A549 (cell line): ENCODE measurements around the gene TPCN1.

Experiments used
- CHD2 ChIP-seq: fragments of 150-350 bp; IDR thresholded peaks from 2 replicates; pipeline ENCODE4 v1.6.1; 2014; ENCODE audit warnings: low read length; ENCODE audit not compliant: partially characterized antibody
- CHD4 ChIP-seq: fragments of 200-600 bp; sonication (generic); IDR thresholded peaks from 2 replicates; pipeline ENCODE4 v1.6.1; 2016; ENCODE audit warnings: antibody characterized with exemption, mild to moderate bottlenecking, borderline replicate concordance
- EHMT2 ChIP-seq: fragments of 200-600 bp; sonication (generic); IDR thresholded peaks from 2 replicates; pipeline ENCODE4 v1.6.1; 2016; ENCODE audit warnings: antibody characterized with exemption, low read depth, mild to moderate bottlenecking, moderate library complexity
- EP300 ChIP-seq, 2 experiments: fragments of >200 bp; sonication (Bioruptor Twin); formaldehyde crosslinking; IDR thresholded peaks; 2 replicates in 1 of 2; 3 replicates in 1 of 2; pipeline ENCODE4 v1.6.1; 2016 to 2017
- JUN ChIP-seq, 2 experiments: fragments of >200 bp; sonication (Bioruptor Twin); formaldehyde crosslinking; IDR thresholded peaks; 2 replicates in 1 of 2; 3 replicates in 1 of 2; pipeline ENCODE4 v1.6.1; 2016 to 2017
- MAFK ChIP-seq: fragments of 450-650 bp; IDR thresholded peaks from 2 replicates; pipeline ENCODE4 v1.6.1; 2014; ENCODE audit not compliant: partially characterized antibody
- POLR2A ChIP-seq: IDR thresholded peaks from 2 replicates; pipeline ENCODE4 v1.6.1; 2012; ENCODE audit warnings: mild to moderate bottlenecking, low read length
- POLR2AphosphoS2 ChIP-seq: conservative IDR thresholded peaks from 2 replicates; pipeline ENCODE4 v1.6.1; 2012; ENCODE audit warnings: low read length, improper control_type of control experiment, inconsistent platforms
- TP53 ChIP-seq: fragments of 250-450 bp; sonication (Bioruptor Pico); IDR thresholded peaks from 2 replicates; pipeline ENCODE4 v1.5.0; 2021; ENCODE audit warnings: mild to moderate bottlenecking, moderate library complexity
- TF ChIP-seq, protein P1 (sequence below): fragments of >200 bp; sonication (Bioruptor Twin); formaldehyde crosslinking; IDR thresholded peaks from 3 replicates; pipeline ENCODE4 v1.5.1; 2016
- TF ChIP-seq, protein P2 (sequence below): fragments of 450-650 bp; IDR thresholded peaks from 2 replicates; pipeline ENCODE4 v1.6.1; 2014; ENCODE audit warnings: antibody characterized with exemption
- TF ChIP-seq, protein P3 (sequence below): fragments of >200 bp; sonication (Bioruptor Twin); formaldehyde crosslinking; IDR thresholded peaks from 3 replicates; pipeline ENCODE4 v1.6.1; 2016
- TF ChIP-seq, protein P4 (sequence below): IDR thresholded peaks from 2 replicates; pipeline ENCODE4 v1.6.1; 2012
- TF ChIP-seq, protein P5 (sequence below): IDR thresholded peaks from 2 replicates; pipeline ENCODE4 v1.6.1; 2012; ENCODE audit warnings: low read depth, borderline replicate concordance

DNA sequence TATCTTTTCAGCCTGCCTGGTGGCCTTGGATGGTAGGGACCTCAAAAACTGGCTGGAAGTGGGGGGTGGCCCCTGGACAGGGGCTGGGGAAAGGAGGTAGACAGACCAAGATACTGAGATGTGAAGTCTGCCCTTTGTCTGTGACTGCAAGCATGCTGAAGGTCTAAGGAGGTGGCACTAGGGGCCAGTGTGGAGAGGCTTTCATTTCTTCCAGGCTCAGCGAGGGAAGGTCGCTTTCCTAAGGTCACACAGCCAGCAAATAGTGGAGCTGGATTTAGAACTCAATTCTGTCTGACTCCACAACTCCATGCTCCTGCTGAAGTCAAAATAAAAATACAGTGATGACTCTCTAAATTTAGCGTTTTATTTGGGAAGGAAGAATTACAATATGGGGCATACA lies 125.8 kb downstream of the TPCN1 start:
- TF ChIP-seq, protein P1, sequence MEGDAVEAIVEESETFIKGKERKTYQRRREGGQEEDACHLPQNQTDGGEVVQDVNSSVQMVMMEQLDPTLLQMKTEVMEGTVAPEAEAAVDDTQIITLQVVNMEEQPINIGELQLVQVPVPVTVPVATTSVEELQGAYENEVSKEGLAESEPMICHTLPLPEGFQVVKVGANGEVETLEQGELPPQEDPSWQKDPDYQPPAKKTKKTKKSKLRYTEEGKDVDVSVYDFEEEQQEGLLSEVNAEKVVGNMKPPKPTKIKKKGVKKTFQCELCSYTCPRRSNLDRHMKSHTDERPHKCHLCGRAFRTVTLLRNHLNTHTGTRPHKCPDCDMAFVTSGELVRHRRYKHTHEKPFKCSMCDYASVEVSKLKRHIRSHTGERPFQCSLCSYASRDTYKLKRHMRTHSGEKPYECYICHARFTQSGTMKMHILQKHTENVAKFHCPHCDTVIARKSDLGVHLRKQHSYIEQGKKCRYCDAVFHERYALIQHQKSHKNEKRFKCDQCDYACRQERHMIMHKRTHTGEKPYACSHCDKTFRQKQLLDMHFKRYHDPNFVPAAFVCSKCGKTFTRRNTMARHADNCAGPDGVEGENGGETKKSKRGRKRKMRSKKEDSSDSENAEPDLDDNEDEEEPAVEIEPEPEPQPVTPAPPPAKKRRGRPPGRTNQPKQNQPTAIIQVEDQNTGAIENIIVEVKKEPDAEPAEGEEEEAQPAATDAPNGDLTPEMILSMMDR, result no peak
- TF ChIP-seq CHD2 (no peak), POLR2AphosphoS2 (no peak), JUN (IDR thresholded peaks at IDR 0.05) (no peak), EHMT2 (no peak), TP53 (CRISPR knock-in tag) (no peak), MAFK (no peak), CHD4 (no peak), POLR2A (no peak), EP300 (IDR thresholded peaks at IDR 0.05) (no peak)
- TF ChIP-seq, protein P2, sequence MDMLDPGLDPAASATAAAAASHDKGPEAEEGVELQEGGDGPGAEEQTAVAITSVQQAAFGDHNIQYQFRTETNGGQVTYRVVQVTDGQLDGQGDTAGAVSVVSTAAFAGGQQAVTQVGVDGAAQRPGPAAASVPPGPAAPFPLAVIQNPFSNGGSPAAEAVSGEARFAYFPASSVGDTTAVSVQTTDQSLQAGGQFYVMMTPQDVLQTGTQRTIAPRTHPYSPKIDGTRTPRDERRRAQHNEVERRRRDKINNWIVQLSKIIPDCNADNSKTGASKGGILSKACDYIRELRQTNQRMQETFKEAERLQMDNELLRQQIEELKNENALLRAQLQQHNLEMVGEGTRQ, result no peak
- TF ChIP-seq, protein P3, sequence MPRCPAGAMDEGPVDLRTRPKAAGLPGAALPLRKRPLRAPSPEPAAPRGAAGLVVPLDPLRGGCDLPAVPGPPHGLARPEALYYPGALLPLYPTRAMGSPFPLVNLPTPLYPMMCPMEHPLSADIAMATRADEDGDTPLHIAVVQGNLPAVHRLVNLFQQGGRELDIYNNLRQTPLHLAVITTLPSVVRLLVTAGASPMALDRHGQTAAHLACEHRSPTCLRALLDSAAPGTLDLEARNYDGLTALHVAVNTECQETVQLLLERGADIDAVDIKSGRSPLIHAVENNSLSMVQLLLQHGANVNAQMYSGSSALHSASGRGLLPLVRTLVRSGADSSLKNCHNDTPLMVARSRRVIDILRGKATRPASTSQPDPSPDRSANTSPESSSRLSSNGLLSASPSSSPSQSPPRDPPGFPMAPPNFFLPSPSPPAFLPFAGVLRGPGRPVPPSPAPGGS, result no peak
- TF ChIP-seq, protein P4, sequence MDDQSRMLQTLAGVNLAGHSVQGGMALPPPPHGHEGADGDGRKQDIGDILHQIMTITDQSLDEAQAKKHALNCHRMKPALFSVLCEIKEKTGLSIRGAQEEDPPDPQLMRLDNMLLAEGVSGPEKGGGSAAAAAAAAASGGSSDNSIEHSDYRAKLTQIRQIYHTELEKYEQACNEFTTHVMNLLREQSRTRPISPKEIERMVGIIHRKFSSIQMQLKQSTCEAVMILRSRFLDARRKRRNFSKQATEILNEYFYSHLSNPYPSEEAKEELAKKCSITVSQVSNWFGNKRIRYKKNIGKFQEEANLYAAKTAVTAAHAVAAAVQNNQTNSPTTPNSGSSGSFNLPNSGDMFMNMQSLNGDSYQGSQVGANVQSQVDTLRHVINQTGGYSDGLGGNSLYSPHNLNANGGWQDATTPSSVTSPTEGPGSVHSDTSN, result no peak
- TF ChIP-seq, protein P5, sequence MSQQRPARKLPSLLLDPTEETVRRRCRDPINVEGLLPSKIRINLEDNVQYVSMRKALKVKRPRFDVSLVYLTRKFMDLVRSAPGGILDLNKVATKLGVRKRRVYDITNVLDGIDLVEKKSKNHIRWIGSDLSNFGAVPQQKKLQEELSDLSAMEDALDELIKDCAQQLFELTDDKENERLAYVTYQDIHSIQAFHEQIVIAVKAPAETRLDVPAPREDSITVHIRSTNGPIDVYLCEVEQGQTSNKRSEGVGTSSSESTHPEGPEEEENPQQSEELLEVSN, result no peak
